Measurements from ENCODE around the gene NUP153.

NUP153 gene

DNA sequence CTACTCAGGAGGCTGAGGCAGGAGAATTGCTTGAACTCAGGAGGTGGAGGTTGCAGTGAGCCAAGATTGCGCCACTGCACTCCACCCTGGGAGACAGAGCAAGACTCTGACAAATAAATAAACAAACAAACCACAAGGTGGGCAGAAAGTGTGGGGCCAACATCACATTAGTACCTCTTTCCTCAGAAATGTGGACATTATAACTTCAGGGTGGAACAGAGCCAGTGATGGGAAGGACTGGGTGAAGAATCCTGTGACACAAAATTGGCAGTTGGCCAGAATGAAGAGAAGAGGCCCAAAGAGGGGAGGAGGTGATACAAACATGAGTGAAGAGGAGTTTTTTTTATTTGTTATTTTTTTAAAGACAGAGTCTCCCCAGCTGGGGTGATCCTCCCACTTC, 50.6 kb downstream of the NUP153 start:
- POLR2A ChIA-PET: no interaction called here
- no peak overlapping the region for H3K4me3 ChIP-seq (ENCODE audit: low read depth, low read length)
- TF ChIP-seq, protein P1, sequence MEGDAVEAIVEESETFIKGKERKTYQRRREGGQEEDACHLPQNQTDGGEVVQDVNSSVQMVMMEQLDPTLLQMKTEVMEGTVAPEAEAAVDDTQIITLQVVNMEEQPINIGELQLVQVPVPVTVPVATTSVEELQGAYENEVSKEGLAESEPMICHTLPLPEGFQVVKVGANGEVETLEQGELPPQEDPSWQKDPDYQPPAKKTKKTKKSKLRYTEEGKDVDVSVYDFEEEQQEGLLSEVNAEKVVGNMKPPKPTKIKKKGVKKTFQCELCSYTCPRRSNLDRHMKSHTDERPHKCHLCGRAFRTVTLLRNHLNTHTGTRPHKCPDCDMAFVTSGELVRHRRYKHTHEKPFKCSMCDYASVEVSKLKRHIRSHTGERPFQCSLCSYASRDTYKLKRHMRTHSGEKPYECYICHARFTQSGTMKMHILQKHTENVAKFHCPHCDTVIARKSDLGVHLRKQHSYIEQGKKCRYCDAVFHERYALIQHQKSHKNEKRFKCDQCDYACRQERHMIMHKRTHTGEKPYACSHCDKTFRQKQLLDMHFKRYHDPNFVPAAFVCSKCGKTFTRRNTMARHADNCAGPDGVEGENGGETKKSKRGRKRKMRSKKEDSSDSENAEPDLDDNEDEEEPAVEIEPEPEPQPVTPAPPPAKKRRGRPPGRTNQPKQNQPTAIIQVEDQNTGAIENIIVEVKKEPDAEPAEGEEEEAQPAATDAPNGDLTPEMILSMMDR (IDR thresholded peaks at IDR 0.05; ENCODE audit: insufficient read depth, low read length, missing control alignments): no peak
- DNase-seq (ENCODE audit: low read depth, low spot score): no peak
- CTCF ChIA-PET: interaction anchor here (1.1 to 1.4 kb wide), 2 partner anchors 8 to 498 kb away, joined by 4 read pairs; no protein-coding TSS in a partner anchor

DNA sequence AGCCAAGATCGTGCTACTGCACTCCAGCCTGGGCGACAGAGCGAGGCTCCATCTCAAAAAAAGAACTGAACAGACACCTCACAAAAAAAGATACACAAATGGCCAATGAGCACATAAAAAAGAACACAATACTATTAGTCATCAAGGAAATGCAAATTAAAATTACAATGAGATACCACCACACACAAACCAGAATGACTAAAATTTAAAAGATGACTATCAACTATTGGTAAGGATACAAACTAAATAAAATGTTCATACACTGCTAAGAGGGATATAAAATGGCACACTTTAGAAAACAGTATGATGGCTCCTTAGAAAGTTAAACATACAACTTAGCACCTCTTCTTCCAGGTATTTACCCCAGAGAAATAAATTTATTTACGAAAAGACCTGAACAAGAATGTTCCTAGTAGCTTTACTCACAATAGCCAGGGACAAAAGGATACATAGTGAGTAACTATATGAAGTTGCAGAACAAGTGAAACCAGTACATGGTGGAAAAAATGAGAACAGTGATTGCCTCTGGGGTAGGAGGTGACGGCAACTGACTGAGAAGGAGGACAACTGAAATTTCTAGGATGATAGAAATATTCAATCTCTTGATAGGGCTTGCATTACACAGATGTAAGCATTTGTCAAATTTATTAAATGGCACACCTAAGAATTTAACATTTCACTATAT, 53.4 kb downstream of the NUP153 start:
- H3K4me3 ChIP-seq (ENCODE audit: low read depth, low read length): no peak overlapping the region
- TF ChIP-seq, protein P1 (IDR thresholded peaks at IDR 0.05; ENCODE audit: insufficient read depth, low read length, missing control alignments): no peak
- no peak for DNase-seq (ENCODE audit: low read depth, low spot score)
- ChIA-PET CTCF (no interaction called here), POLR2A (no interaction called here)

DNA sequence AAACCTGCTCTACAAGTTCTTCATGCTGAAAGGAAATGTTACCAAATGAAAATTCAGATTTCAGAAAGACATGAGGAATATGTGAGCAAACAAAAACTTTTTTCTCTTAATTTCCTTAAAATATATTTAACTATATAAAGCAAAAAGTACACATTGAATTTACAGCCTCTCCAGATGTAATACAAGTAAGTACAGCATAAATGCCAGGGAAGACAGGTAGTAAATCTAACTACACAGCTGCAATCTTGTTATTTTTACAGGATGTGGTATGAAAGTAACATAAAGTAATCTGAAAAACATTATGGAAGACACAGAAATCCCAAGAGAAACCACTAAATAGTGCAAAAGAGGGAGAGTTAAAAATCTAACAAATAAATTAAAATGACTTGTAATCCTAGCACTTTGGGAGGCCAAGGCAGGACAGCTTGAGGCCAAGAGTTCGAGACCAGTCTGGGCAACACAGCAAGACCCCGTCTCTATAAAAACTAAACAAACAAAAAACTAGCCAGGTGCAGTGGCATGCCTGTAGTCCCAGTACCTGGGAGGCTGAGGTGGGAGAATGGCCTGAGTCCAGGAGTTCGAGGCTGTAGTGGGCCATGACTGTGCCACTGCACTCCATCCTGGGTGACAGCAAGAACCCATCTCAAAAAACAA, 55.9 kb downstream of the NUP153 start:
- TF ChIP-seq, protein P1 (IDR thresholded peaks at IDR 0.05; ENCODE audit: insufficient read depth, low read length, missing control alignments): no peak
- no peak overlapping the region for H3K4me3 ChIP-seq (ENCODE audit: low read depth, low read length)
- ChIA-PET CTCF (no interaction called here), POLR2A (no interaction called here)
- no peak for DNase-seq (ENCODE audit: low read depth, low spot score)

DNA sequence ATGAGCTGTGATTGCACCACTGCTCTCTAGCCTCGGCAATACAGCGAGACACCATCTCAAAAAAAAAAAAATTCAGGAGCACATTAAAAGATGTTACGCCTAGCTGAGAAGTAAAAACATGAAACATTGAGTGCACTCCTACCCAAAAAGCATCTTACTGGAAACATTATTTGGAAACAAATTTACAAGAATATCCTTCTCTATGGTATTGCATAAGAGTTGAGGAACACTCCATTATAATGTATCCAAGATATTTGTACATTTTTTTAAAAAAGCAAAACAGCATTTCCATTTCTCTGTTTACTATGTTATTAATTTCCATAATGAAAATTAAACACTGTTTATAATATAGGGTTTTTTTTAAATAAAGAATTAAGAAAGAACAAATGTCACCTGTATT, 58.0 kb downstream of the NUP153 start:
- no peak for DNase-seq (ENCODE audit: low read depth, low spot score)
- ChIA-PET CTCF (interaction anchor here (1.6 kb wide), 1 partner anchor 8 kb away, joined by 4 read pairs; no protein-coding TSS in a partner anchor), POLR2A (no interaction called here)
- H3K4me3 ChIP-seq (ENCODE audit: low read depth, low read length): no peak overlapping the region
- TF ChIP-seq, protein P1 (IDR thresholded peaks at IDR 0.05; ENCODE audit: insufficient read depth, low read length, missing control alignments): no peak

DNA sequence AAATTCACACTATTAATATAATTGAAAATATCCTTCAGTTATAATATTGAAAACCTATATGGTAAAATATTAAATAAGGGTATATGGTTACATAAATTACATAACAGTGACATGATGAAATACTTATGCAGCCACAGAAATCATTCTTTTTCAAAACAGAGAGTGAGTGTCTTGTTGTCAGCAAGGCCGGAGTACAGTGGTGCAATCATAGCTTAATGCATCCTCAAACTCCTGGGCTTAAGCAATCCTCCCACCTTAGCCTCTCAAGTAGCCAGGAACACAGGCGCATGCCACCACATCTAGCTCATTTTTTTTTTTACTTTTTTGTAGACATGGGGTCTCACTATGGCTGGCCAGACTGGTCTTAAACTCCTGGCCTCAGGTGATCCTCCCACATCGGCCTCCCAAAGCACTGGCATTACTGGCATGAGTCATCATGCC, 66.2 kb downstream of the NUP153 start:
- CTCF ChIA-PET: no interaction called here

DNA sequence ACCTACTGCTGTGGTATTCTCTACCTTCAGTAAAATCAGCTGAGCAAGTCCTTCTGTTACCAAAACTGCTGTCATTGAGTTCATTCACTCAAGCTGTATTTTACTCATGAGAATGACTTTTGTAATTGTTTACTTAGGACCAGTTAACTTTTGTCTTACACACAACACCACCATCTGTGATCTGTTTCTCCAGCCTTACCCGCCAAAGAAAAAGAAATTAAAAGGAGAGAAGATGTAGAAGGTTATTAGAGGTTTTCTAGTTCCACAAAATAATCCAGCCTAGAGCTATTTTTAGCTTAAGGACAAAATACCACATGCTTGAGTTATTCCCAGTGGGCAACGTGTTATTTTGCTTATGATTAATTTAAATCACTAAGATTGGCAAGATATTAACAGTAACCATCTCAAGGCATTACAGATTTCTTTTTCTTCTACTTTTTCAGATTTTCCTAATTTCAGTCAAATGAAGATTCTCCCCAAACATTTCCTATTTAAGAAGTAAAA, 68.5 kb downstream of the NUP153 start:
- TF ChIP-seq, protein P1 (IDR thresholded peaks at IDR 0.05; ENCODE audit: insufficient read depth, low read length, missing control alignments): no peak

More for the DNA sequence above, 66.2 kb downstream of the NUP153 start:
- POLR2A ChIA-PET: no interaction called here
- H3K4me3 ChIP-seq (ENCODE audit: low read depth, low read length): no peak overlapping the region
- no peak for DNase-seq (ENCODE audit: low read depth, low spot score)
- TF ChIP-seq, protein P1 (IDR thresholded peaks at IDR 0.05; ENCODE audit: insufficient read depth, low read length, missing control alignments): no peak

More for the DNA sequence above, 68.5 kb downstream of the NUP153 start:
- ChIA-PET POLR2A (no interaction called here), CTCF (interaction anchor here (0.8 to 1.3 kb wide), 4 partner anchors 10 to 38 kb away, joined by 3 to 6 read pairs (median 3); partner anchors contain the start of gene FAM8A1)
- DNase-seq (ENCODE audit: low read depth, low spot score): no peak
- H3K4me3 ChIP-seq (ENCODE audit: low read depth, low read length): no peak overlapping the region

Data from AG04449 (cell line).